HG02970 (cell line): ENCODE results near the gene DYNC1I1.

ENCODE experiments used
- ATAC-seq: cut with Tn5 transposase; IDR thresholded peaks from one replicate; pipeline ENCODE4 v1.9.1; 2021; ENCODE audit warnings: mild to moderate bottlenecking, moderate library complexity, moderate number of reproducible peaks; ENCODE audit not compliant: unreplicated experiment, low FRiP score

The DYNC1I1 gene

GRCh38 chr7:95788258-95788657 lies 15.9 kb downstream of the DYNC1I1 start:
- ATAC-seq, result no peak

GRCh38 chr7:95788884-95789283 lies 16.5 kb downstream of the DYNC1I1 start:
- no peak for ATAC-seq

GRCh38 chr7:95793658-95794057 lies 21.3 kb downstream of the DYNC1I1 start:
- no peak for ATAC-seq

GRCh38 chr7:95794917-95795515 lies 22.7 kb downstream of the DYNC1I1 start:
- ATAC-seq, result no peak

GRCh38 chr7:95796617-95797016 lies 24.3 kb downstream of the DYNC1I1 start:
- ATAC-seq, result no peak

GRCh38 chr7:95798401-95798930 lies 26.1 kb downstream of the DYNC1I1 start:
- no peak for ATAC-seq

- no peak for ATAC-seq
These were observed 28.4 kb downstream of the DYNC1I1 start for GRCh38 chr7:95800787-95801186.

- ATAC-seq, result no peak
These were observed 29.9 kb downstream of the DYNC1I1 start for GRCh38 chr7:95802270-95802669.

- ATAC-seq, result no peak
These were observed 31.7 kb downstream of the DYNC1I1 start for GRCh38 chr7:95804052-95804451.

GRCh38 chr7:95805909-95806308 lies 33.6 kb downstream of the DYNC1I1 start:
- no peak for ATAC-seq

- ATAC-seq, result no peak
These were observed 36.0 kb downstream of the DYNC1I1 start for GRCh38 chr7:95808396-95808795.

GRCh38 chr7:95811846-95812445 lies 39.6 kb downstream of the DYNC1I1 start:
- ATAC-seq, result no peak

GRCh38 chr7:95814721-95815120 lies 42.4 kb downstream of the DYNC1I1 start:
- ATAC-seq, result no peak

GRCh38 chr7:95817866-95818640 lies 45.7 kb downstream of the DYNC1I1 start:
- ATAC-seq, result no peak

- ATAC-seq, result no peak
These were observed 48.4 kb downstream of the DYNC1I1 start for GRCh38 chr7:95820778-95821177.

- no peak for ATAC-seq
These were observed 50.4 kb downstream of the DYNC1I1 start for GRCh38 chr7:95822717-95823116.

- ATAC-seq, result no peak
These were observed 52.3 kb downstream of the DYNC1I1 start for GRCh38 chr7:95824616-95825015.

- no peak for ATAC-seq
These were observed 56.8 kb downstream of the DYNC1I1 start for GRCh38 chr7:95828824-95829790.

- peak; percentile 79 for ATAC-seq
These were observed 68.9 kb downstream of the DYNC1I1 start for GRCh38 chr7:95840953-95841950.
